ENCODE results near the gene TPD52L2. TPM values are rescaled to one million over a fixed set of nuclear protein-coding genes. Genes with fewer than 3 reads are reported as not detected.
"Not testable (repeated sequence)": the region's sequence is repeated elsewhere in the genome, so short reads cannot be mapped to it uniquely, and the experiment has no call there.

TPD52L2 gene
- polyA plus RNA-seq, 1 donor: 76.8 TPM

DNA sequence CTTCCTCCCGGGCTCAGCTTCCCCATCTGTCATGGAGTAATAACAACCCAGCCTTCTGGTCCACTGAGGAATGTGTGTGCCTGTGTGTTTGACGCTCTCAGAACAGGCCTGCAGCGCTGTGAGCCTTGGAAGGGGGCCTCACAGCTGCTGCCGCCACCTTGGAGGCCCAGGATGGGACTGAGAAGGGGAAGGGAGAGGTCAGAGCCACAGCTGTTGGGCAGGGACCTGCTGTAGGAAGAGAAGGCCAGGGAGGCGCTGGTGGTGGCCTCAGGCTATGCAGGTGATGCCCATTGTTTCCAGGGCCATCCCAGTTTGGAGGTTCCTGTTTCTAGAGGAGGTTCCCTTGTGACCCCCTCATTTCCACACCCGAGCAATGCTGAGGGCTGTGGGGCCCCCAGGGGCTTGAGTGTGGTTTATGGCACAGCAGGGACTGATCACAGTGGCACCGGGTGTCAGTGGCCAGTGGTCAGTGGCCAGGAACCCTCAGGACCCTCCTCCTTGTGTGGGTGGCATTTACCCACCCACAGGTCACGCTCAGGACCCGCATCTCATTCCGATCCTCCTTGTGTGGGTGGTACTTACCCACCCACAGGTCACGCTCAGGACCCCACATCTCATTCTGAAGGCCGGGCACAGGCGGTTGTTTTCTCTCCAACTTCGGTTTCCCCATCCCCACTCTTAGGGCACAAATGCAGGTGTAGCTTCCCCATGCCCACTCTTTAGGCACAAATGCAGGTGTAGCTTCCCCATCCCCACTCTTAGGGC is 14.0 kb downstream of the TPD52L2 start:
- DNase-seq (ENCODE audit: low read depth): no peak

DNA sequence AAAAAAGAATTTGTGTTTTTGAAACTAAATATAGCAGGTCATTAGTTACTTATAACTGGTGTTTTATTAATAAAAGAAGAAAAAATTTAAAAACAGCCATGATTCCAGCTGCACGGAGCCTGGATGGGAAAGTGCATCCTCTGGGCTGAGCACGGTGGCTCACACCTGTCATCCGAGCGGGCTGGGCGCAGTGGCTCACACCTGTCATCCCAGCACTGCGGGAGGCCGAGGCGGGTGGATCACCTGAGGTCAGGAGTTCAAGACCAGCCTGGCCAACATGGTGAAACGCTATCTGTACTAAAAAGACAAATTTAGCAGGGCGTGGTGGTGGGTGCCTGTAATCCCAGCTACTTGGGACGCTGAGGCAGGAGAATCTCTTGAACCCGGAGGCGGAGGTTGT is 15.8 kb downstream of the TPD52L2 start:
- not testable (repeated sequence) for DNase-seq (ENCODE audit: low read depth)

DNA sequence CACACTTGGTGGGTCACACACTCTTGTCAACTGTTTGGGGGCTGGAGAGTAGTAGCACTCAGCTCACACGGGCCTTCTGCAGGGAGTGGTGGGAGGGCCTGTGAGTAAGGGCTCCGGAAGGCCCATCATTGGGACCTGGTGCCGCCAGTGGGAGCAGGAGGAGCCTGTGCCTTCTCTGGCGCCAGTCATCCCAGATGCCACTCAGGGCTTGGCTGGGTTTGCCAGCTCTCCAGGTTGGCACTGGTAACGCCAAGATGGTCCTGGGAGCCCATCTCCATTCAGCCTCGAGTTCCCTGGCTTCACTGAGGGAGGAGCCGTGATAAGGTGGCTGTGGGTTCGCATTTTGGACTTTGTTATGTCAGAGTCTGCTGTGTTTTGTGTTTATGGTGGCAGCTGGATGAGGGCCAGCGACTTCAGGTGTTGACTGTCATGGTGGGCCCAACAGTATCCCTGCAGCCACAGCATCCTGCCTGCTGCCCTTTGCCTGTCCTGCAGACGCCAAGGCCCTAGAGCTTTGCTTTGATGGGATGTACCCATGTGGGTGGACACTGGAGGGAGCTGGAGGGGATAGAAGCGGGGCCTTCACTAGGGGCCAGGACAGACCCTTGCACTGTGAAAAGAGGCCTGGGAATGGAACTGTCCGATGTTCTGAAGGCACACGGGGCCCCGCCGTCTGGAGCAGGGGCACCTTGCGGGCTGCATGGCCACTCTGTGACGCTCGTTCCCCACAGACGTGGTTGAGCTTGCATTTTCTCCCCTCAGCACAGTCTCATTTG is 16.6 kb downstream of the TPD52L2 start:
- DNase-seq (ENCODE audit: low read depth): no peak

DNA sequence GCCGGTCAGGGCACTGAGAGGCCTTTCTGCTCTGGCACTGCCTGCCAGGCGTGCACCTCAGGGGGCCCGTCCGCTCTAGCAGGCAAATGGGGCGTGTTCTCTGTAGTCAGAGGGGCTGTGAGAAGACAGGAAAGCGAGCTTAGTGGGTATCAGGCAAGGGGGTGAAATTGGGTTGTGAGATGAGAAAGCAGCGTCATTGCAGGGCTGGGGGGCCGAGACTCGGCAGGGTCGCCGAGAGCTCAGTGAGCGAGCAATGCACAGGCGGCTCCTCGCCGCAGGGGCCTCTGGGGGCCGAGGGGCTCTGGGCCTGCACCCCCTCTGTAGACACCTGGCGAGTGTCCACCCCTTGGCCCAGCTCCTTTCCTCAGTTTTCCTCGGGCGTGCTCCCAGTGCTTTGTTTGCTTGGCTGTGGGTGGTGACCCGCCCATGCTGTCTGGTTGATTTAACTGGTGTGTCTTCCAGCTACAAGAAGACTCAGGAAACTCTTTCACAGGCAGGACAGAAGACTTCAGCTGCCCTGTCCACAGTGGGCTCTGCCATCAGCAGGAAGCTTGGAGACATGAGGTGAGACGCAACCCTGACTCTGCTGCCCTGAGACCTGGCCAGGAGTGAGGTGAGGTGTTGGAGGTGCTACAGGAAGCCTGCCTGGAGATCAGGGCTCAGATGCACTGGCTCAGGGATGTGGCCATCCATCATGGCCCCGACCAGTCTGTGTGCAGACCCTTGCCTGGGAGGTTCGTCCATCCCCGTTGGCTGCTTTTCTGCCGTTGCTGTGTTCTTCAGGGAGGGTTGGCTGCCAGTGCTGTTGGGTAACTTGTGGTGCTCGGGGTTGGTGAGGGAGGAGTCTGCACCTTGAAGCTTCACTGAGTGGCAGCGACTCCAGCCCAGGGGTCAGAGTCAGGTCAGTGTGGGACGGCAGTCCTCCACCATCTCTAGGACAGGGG is 17.5 kb downstream of the TPD52L2 start:
- no peak for DNase-seq (ENCODE audit: low read depth)

DNA sequence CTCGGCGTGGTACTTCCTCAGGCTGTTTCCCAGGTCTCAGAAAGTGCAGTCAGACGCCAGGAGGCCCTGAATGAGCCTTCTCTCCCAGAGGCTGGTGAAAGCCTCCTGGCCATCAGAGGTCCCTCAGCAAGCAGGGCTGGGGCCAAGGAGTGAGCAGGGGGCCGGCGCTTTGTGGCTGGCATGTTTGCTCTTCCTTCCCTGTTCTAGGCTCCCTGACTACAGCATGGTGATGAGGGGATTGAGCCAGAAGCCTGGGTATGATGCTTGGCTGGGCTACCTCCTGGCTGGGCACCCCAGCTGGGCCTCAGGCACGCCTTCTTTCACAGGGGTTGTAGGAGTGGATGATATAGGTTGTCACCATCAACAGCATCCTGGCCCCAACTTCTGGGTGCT is 18.1 kb downstream of the TPD52L2 start:
- no peak for DNase-seq (ENCODE audit: low read depth)

DNA sequence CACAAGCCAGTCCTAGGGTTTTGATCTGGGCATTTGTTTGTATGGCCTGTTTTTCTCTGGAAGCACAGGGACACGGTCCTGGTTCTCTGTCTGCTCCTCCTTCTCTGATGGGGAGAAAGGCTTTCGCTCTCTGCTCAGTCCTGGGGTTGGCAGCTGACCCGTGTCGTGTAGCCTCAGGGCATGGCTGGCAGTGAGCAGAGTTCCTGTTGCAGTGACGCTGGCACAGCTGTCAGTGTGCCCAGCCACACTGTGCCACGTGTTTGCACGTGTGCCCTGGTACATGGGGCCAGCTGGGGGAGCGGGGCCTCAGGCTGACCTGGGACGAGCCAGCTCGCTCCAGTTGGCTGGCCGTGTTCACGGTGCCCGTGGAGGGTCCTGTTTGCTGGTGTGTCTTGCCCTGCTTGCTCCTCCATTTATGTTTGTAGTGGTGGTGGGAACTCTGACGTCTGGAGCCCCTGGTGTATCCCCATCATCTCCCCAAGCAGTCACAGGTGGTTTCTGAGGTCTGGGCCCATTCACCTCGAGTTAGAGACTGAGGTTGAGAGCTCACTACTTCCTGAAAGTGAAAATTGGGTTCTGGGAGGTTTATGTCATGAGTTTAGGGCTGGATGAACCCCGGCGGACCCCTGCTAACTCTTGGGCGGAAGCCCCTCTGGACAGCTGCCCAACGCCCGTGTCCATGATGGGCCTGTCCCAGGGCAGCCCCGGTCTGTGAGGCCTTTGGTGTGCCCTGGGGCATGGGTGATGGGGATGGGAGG is 19.6 kb downstream of the TPD52L2 start:
- DNase-seq (ENCODE audit: low read depth): no peak

DNA sequence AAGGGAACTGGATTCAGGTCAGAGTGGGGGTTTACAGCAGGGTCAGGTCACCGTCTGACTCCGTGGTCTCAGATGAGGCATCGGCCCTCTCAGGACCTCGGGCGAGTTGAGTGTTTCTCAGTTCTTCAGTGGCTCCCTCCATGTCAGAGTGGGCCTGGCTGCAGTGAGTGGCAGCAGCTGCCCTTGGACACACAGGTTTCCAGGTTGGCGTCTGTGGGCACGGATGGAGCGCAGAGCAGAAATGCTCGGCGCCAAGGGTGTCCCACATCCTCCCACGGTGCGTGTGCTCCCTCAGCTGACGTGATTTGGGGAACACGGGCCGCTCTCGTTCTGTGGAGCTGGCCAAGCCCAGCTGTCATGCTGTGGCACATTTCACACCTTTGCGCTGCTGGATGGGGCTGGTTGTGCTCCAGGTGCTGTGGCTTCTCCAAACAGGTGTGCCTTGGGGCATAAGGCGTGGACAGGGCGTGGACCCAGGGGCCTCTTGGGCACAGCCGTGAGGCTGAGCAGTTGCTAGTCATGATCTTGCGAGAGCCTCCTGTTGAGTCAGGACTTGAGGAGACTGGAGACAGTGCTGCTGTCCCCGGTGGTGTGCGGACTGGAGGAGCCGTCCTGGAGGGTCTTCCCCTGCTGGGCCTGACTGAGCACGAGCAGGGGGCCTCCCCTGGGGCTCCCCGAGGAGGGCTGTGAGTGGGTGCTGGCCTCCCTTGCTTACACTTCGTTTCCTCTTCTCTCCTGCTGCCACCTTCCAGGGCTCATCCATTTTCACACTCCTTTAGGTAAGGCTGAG is 20.4 kb downstream of the TPD52L2 start:
- no peak for DNase-seq (ENCODE audit: low read depth)

DNA sequence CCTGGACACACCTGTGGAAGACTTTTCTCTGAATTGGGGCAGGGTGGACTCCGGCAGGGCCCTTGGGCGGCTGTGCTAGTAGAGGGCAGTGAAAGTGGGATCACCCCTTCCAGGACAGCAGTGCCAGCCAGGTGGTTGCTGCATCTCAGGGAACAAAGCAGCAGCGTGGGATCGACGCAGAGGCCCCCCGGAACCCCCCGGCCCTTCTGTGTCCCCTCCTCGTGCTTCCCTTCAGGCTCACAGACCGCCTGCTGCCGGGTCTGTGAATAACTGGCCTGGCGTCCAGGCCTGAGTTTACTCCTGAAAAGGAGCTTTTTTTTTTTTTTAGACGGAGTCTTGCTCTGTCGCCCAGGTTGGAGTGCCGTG is 21.0 kb downstream of the TPD52L2 start:
- DNase-seq (ENCODE audit: low read depth): no peak

DNA sequence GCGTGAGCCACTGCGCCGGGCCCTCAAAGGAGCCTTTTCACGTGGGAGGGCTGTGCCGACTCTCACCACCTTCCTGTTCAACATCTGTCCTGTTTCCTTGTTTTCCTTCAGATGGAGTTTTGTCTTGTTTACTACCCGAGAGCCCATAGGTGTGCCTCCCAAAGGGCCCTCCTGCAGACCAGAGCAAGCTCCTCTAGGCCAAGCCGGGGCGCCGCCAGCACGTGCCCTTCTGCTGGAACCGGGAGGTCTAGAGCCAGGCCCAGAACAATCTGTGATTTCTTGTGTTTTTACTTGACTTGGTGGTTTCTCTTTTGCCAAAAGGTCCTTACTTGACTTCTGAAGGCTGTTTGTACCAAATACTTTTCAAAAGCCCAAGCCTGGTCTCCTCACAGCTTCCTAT is 21.9 kb downstream of the TPD52L2 start:
- no peak for DNase-seq (ENCODE audit: low read depth)

DNA sequence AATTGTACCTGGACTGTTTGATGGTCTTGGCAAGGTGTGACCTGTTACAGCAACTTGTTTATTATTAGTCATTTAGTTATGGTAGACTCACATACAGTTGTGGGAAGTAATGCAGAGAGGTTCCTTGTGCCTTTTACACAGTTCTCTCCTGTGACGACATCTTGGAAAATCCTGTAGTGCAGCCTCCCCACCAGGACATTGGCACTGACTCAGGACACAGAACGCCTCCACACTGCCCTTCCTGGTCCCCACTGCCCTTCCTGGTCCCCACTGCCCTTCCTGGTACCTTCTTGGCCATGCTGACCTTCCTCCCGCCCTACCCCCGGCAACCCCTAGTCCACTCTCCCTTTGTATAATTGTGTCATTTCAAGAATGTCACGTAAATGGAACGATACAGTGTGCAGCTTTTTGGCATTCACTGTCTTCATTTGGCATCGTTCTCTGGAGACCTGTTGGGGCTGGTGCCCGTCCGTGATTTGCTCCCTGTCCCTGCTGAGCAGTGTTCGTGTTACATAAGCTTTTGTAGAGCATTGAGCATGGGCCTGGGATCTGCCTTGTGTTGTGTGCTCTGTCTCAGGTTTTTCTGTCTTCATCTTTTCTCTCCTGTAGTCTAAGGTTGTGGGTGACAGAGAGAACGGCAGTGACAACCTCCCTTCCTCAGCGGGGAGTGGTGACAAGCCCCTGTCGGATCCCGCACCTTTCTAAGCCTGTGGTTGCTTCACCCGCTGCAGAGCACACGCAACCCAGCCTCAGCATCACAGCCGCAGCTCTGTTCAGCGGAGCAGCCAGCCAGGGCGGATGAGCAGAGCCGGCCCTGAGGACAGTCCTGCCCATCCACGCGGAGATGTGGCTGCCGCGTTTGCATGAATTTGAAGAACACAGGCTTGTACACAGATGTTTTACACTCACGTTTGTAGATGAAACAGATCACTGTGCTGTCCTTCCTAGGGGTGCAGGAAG is 24.5 kb downstream of the TPD52L2 start:
- DNase-seq (ENCODE audit: low read depth): no peak

DNA sequence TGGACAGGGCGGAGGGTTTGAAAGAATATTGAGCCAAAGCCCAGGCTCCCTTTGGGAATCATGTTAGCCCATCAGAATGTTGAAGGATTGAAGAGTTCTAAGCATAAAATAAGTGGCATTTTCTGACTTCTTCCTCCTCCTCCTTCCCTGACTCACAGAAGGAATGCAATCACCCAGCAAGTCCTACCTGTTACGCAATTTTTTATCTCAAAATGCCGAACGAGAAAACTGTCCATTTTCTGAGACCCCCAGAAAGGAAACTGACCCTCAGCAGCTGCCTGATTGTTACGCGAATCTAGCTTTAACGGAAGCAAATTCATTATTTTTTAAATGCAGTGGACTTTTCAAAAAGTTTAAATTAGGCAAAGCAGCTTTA is 25.1 kb downstream of the TPD52L2 start:
- no peak for DNase-seq (ENCODE audit: low read depth)

DNA sequence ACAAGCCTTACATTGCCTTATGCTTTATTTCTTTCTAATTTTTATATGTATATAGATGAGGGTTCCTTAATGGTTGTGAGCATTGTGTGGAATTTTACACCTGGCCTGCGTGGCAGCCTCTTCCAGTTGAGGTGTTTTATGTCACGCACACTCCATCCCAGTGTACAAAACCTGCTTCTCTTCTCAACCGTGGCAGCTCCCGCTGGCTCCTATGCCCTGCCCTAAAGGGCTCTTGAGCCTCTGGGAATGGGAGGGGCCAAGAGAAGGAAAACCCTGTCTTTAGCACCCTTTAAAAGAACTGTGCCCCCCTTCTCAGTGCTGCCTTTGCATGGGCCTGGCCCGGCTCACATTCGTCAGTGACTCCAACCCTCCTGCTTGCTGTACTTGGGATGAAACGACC is 25.5 kb downstream of the TPD52L2 start:
- no peak for DNase-seq (ENCODE audit: low read depth)

DNA sequence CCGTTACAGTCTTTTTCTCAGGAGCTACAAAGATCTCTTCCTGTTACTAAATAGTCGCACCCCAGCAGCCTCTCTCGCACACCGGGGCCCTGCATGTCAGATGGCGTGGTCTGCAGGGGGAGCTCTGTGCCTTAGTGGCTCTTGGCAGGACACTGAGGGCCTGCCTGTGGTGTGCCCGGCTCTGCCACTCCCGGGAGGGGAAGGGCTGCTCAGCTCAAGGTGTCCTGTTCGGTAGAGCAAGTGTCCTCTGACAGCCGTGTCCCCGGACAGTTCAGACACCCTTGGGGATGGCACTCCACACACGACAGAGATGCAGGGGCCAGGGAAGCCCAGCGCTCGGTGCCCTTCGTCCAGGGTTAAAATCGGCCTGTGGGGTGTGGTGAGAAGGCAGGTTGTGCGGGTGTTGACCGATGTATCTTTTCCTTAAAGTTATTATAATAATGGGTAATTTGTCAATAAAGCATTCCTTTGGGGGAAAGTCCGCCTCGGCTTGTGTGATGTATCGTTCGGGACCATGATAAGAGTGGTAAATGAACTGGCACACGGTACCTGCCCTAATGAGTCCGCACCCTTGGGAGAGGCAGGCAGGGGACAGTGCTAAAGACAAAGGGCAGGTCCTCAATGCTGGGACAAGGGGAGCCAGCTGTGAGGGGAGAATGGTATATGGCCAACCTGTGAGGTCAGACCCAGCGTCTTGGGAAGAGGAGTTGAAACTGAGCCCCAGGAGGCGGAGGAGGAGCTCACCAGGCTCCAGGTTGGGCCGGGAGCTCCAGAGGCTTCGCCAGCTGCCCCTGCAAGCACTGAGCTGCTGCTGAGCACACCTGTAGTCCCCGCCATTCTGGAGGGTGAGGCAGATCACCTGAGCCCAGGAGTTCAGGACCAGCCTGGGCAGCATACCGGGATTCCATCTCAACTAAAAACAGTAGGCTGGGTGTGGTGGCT is 26.3 kb downstream of the TPD52L2 start:
- DNase-seq (ENCODE audit: low read depth): no peak

DNA sequence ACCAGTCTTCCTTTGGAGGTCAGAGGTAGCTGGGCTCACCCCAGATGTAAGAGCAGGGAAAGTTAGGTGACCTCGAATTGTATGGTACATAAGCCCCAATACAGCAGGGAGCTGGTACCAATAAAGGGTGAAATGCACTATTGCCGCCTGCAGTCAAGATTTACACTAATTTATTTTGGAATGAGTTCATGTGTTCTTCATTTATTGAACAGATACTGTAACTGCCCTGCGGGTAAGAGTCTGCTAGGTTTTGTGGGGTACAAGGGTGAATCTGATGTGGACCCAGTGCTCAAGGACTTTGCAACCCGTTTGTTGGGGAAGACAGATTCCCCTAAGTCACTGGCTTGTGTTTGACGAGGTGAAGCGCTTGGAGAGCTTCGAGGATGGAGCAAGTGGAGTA is 27.3 kb downstream of the TPD52L2 start:
- DNase-seq (ENCODE audit: low read depth): no peak

DNA sequence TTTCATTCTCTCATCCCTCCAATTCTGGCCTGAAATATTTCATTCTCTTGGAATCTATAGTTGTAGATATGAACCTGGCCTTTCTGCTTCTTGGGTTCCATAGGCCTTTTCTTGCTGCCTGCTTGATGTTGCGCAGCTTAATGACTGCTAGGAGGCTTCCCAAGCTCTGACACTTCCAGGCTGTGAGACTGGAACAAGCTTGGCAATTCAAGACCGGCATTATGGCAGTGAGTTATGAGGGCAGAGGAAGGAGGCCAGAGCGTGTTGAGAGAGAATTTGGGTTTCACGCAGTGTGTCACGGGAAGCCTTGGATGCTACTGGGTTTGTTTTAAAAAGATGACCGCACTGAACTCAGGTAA is 28.9 kb downstream of the TPD52L2 start:
- no peak for DNase-seq (ENCODE audit: low read depth)

DNA sequence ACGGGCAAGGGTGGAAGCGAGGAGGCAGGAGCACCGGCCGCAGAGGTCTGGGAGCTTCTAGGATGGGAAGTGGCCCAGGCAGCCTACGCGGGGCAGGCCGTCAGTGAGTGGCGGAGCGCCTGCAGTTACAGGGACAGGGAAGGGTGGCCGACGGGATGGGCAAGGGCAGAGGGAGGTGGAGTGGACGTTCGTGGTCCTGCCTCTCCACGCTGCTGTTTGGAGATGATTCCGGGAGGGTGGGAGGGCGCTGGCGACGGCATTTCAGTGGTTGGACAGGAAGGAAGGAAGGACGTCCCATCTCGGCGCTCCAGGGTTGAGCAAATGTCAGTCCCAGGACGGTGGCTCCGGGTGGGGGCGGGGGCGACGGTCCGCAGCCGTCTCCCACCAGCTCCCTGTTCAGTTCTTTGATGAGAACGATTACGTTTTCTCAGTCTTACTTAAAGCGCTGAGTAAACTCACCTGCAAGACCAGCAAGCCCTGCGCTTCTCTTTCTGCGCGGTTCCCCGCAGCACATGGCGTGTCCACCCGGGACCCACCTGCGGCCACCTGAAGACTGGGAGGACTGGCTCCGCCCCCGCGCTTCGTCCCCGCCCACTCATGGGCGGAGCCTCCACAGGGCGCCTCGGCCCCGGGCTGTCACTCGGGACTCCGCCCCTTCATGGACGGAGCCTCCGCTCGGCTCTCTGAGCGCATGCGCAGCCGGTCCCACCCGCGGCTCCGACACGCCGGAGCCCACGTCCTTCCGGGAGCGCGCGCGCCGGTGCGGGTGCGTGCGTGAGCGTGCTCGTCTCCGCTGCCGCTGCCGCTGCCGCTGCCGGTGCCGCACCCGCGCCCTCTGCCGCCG is 29.5 kb downstream of the TPD52L2 start, which contains the start of gene DNAJC5:
DNAJC5 (plus strand) TSS at position 769 of the 844 bp plus-strand sequence. CDS start 33,220 bp downstream, outside the sequence.
- peak; percentile 80 for DNase-seq (ENCODE audit: low read depth)

DNA sequence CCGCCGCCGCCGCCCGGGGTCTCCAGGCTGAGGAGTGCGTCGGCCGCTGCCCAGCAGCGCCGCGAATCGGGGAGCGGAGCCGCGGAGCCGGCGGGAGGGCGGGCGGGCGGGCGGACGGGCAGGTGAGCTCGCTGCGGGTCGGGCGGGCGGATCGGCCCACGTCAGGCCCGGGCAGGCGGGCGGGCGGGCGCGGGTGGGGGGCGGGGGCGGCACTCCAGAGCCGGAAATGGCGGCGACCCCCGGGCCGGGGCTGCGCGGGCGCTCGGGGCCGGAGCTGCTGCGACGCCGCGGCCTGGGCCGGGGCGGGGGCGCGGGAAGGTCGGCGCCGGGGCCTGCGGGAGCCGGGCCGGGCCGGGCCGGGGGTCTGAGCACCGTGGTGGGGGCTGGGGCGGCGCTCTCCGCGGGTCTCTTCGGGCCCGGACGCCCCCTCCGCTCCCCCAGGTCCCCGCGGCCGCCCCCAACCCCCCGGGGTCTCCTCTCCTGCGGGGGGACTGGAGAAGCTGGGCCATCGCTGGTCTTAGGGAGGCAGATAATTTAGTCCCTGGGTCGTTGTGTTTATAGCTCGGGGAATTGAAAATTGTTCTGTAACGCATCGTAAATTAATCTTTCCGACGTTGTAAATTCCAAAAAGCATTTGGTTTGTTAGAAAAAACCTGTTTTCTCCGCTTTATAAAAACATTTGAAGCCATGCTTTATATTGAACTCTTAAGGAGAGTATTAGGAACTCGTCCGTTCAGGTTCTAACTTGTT is 30.3 kb downstream of the TPD52L2 start:
- no peak for DNase-seq (ENCODE audit: low read depth)

Data from forelimb muscle (tissue), 1 donor.